HEK293T (cell line): Measurements from ENCODE around the gene ST3GAL6.
A peak's percentile ranks its signal among the peaks of the same experiment; 100 is the strongest.

Source experiments
- CTCF ChIA-PET: fragments of 350-600 bp; formaldehyde crosslinking; extraction: SDS; loops from one replicate; lab custom pipeline; 2021; ENCODE audit warnings: antibody characterized with exemption, inconsistent platforms; lab: Yijun Ruan, JAX
- POLR2A ChIA-PET: fragments of 350-600 bp; formaldehyde crosslinking; extraction: SDS; loops from one replicate; lab custom pipeline; 2020; ENCODE audit warnings: antibody characterized with exemption, inconsistent platforms; lab: Yijun Ruan, JAX
- DNase-seq: peaks from one replicate; pipeline ENCODE4 v3.0.0; 2012; ENCODE audit warnings: mixed read lengths; ENCODE audit errors: extremely low spot score
- ARNT ChIP-seq: fragments of 450-650 bp; IDR thresholded peaks from 2 replicates; pipeline ENCODE4 v1.6.1; 2017; ENCODE audit warnings: mild to moderate bottlenecking
- BHLHE40 ChIP-seq: fragments of 450-650 bp; IDR thresholded peaks from 2 replicates; pipeline ENCODE4 v1.6.1; 2016; ENCODE audit warnings: mild to moderate bottlenecking, moderate library complexity, borderline replicate concordance
- CTBP1 ChIP-seq: fragments of 450-650 bp; IDR thresholded peaks from 2 replicates; pipeline ENCODE4 v1.6.1; 2016; ENCODE audit warnings: borderline replicate concordance
- ELF4 ChIP-seq: fragments of 450-650 bp; IDR thresholded peaks from 2 replicates; pipeline ENCODE4 v1.6.1; 2017; ENCODE audit warnings: antibody characterized with exemption
- FOXA1 ChIP-seq: fragments of 450-650 bp; IDR thresholded peaks from 2 replicates; pipeline ENCODE4 v1.6.1; 2016; ENCODE audit warnings: mild to moderate bottlenecking
- FOXK2 ChIP-seq: fragments of 450-650 bp; IDR thresholded peaks from 2 replicates; pipeline ENCODE4 v1.6.1; 2016; ENCODE audit warnings: mild to moderate bottlenecking
- FOXM1 ChIP-seq: fragments of 450-650 bp; IDR thresholded peaks from 2 replicates; pipeline ENCODE4 v1.6.1; 2017; ENCODE audit warnings: mild to moderate bottlenecking, borderline replicate concordance
- HDGF ChIP-seq: fragments of 450-650 bp; IDR thresholded peaks from 2 replicates; pipeline ENCODE4 v1.6.1; 2017; ENCODE audit warnings: antibody characterized with exemption, borderline replicate concordance
- L3MBTL2 ChIP-seq: fragments of 450-650 bp; conservative IDR thresholded peaks from 2 replicates; pipeline ENCODE4 v1.6.1; 2016; ENCODE audit warnings: mild to moderate bottlenecking
- LEF1 ChIP-seq: fragments of 450-650 bp; IDR thresholded peaks from 2 replicates; pipeline ENCODE4 v1.6.1; 2017; ENCODE audit warnings: mild to moderate bottlenecking, borderline replicate concordance
- NFRKB ChIP-seq: fragments of 450-650 bp; IDR thresholded peaks from 2 replicates; pipeline ENCODE4 v1.6.1; 2016; ENCODE audit warnings: mild to moderate bottlenecking, moderate library complexity
- SP1 ChIP-seq: fragments of 450-650 bp; IDR thresholded peaks from 2 replicates; pipeline ENCODE4 v1.6.1; 2017
- SUZ12 ChIP-seq: fragments of 450-650 bp; IDR thresholded peaks from 2 replicates; pipeline ENCODE4 v1.6.1; 2016; ENCODE audit warnings: mild to moderate bottlenecking
- TARDBP ChIP-seq: fragments of 450-650 bp; IDR thresholded peaks from 2 replicates; pipeline ENCODE4 v1.6.1; 2016
- ZNF384 ChIP-seq: fragments of 450-650 bp; IDR thresholded peaks from 2 replicates; pipeline ENCODE4 v1.6.1; 2016
- TF ChIP-seq, protein P1 (sequence below): fragments of 450-650 bp; IDR thresholded peaks from 2 replicates; pipeline ENCODE4 v1.6.1; 2016

Gene ST3GAL6

DNA sequence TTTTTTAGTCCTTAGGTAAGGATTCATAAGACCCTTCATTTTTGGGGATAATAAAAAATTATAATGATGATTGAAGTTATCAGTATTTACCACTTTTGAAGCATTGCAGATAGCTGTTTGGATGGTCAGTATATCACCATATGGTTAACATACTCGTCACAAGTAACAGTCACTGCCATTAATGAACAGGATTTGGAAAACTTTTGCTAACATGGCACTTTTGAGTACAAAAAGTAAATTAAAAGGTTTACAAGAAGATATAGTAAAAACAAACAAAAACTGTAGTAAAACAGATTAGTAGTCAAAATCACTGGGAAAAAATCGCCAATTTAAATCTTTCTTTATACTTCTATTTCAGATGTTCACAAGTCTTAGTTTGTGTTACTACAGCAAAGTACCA, 37.8 kb upstream of the ST3GAL6 start:
- TF ChIP-seq, protein P1, sequence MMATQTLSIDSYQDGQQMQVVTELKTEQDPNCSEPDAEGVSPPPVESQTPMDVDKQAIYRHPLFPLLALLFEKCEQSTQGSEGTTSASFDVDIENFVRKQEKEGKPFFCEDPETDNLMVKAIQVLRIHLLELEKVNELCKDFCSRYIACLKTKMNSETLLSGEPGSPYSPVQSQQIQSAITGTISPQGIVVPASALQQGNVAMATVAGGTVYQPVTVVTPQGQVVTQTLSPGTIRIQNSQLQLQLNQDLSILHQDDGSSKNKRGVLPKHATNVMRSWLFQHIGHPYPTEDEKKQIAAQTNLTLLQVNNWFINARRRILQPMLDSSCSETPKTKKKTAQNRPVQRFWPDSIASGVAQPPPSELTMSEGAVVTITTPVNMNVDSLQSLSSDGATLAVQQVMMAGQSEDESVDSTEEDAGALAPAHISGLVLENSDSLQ, result no peak
- TF ChIP-seq BHLHE40, result no peak
- TF ChIP-seq CTBP1, result no peak
- TF ChIP-seq L3MBTL2, result no peak
- no peak for TF ChIP-seq HDGF
- TF ChIP-seq ZNF384, result no peak
- TF ChIP-seq SUZ12, result no peak
- no peak for TF ChIP-seq LEF1
- TF ChIP-seq ELF4, result no peak
- TF ChIP-seq ARNT, result no peak
- no peak for TF ChIP-seq FOXK2
- TF ChIP-seq FOXM1, result no peak
- no peak for TF ChIP-seq NFRKB
- TF ChIP-seq TARDBP, result no peak
- no peak for TF ChIP-seq FOXA1
- no peak for TF ChIP-seq SP1
- DNase-seq, result no peak
- POLR2A ChIA-PET, result no interaction called here
- CTCF ChIA-PET, result no interaction called here

DNA sequence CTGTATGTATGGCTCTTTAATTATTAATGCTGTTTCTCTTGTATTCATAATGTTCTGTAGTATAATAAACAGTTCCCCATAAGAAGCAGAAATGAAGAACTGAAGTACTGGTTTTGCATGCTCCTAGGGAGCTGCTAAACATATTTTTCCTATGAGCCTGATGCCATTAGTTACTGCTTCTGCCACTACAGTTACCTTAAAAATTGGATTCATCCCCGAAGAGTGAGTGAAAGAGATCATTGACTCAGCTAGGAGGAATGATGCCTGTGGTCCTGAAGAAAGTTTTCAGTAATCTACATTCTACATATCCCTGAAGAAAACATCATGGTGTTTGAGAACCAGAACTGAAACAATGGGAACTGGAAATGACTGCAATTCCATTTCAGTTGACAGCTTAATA, 37.1 kb upstream of the ST3GAL6 start:
- no peak for DNase-seq
- CTCF ChIA-PET, result interaction anchor here (0.6 kb wide), 1 partner anchor 158 kb away, joined by 4 read pairs; no protein-coding TSS in a partner anchor

DNA sequence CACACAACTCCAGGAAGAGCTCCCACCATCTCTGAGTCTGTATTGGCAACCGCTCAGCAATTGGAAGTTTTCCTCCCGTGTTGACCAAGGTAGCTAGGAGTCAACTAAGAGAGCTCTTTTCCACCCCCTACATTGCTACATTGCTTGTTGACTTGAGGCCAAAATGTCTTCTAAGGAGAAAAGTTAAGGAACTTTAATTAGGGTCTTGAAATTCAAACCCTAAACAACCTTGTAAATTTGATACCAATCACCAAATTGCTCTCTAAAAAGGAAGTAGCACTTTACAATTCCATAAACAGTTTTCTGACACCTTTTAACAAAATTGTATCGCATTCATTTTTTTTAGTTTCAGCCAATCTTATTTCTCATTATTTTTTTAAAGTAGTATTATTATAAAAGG, 35.5 kb upstream of the ST3GAL6 start:
- ChIA-PET POLR2A (no interaction called here), CTCF (no interaction called here)
- TF ChIP-seq L3MBTL2 (no peak), CTBP1 (no peak), FOXM1 (no peak), SP1 (no peak), SUZ12 (no peak), NFRKB (no peak), FOXK2 (no peak), FOXA1 (no peak), BHLHE40 (no peak), ZNF384 (no peak), LEF1 (no peak), HDGF (no peak), ELF4 (no peak), TARDBP (no peak), ARNT (no peak)
- TF ChIP-seq, protein P1, result no peak
- no peak for DNase-seq

More for the DNA sequence above, 37.1 kb upstream of the ST3GAL6 start:
- POLR2A ChIA-PET, result no interaction called here
- TF ChIP-seq TARDBP (no peak), FOXM1 (no peak), SP1 (no peak), BHLHE40 (no peak)
- TF ChIP-seq, protein P1, result no peak

DNA sequence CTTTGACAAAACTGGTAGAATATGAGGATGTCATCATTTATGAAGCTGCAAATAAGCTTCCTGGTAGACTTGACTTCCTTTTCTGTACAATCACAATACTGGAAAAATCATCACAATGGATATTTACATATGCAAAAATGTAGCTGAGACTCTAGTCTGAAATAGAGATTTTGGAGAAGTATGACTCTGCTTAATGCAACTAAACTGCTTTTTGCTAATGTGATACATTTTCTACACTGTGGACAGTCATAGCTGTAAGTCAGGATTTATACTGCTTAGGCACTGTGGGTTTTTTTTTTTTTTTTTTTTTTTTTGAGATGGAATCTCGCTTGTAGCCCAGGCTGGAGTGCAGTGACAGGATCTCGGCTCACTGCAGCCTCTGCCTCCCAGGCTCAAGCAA, 34.5 kb upstream of the ST3GAL6 start:
- DNase-seq, result no peak
- ChIA-PET POLR2A (no interaction called here), CTCF (no interaction called here)
- no peak for TF ChIP-seq NFRKB
- TF ChIP-seq ZNF384, result peak; percentile 62

DNA sequence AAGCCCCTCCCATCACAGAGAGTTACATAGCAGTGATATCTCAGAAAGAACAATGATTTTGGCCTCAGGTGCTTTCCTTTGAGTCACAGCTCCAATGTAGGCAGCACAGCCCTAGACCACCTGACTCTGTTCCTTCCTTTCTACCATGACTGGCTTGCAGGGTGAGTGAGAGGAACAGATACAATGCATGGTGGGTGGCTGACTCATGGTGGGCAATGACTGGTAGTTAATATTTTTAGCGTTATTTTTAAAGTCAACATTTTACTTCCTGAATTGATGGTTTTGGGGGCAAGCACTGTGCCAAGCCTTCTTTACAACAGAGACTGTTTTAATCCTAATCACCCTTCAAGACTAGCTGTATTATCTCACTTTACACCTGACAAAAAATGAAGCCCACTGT, 32.8 kb upstream of the ST3GAL6 start:
- TF ChIP-seq FOXM1 (no peak), L3MBTL2 (no peak), FOXK2 (no peak), ZNF384 (no peak), ARNT (no peak), SP1 (no peak)
- CTCF ChIA-PET, result no interaction called here
- no peak for DNase-seq
- POLR2A ChIA-PET, result no interaction called here

DNA sequence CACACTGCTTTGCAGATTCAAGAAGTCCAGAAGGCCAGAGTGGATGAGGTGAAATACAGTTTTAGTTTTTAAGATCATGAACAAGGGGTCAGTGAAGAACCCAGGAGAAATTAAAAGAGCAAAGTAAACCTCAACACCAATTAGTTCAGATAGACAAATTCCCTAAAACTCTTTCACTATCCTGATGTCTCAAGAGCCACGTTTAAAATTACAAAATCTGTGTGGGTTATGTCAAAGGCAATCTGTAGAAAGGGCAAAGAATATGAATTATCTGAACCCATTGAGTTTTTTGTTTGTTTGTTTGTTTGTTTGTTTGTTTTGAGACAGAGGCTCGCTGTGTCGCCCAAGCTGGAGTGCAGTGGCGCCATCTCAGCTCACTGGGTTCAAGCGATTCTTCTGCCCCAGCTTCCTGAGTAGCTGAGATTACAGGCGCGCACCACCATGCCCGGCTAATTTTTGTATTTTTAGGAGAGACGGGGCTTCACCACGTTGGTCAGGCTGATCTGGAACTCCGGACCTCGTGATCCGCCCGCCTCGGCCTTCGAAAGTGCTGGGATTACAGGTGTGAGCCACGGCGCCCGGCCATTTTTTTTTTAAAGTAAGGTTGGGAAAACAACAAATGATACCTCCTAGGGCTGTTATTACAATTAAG, 32.1 kb upstream of the ST3GAL6 start:
- ChIA-PET POLR2A (interaction anchor here (1.3 to 1.4 kb wide), 3 partner anchors 10 to 25 kb away, joined by 3 to 7 read pairs (median 3); no protein-coding TSS in a partner anchor), CTCF (interaction anchor here (0.6 kb wide), 1 partner anchor 375 kb away, joined by 3 read pairs; no protein-coding TSS in a partner anchor)
- TF ChIP-seq SP1, result no peak
- TF ChIP-seq FOXA1, result no peak
- DNase-seq, result no peak
